Superior temporal gyrus (tissue), 1 donor: ENCODE measurements around the gene PNRC2.
A peak's percentile ranks its signal among the peaks of the same experiment; 100 is the strongest.

Experiments
- DNase-seq: peaks from one replicate; pipeline ENCODE4 v3.0.0-alpha.2; 2016; ENCODE audit errors: extremely low spot score

Gene PNRC2

GRCh38 chr1:23959461-23960290, at the start of gene PNRC2:
Gene PNRC2, plus strand, starts transcription at chr1:23959828. Its CDS starts 1,630 bp downstream, at chr1:23961458.
- peak; percentile 97 for DNase-seq

- no peak for DNase-seq
Measured at GRCh38 chr1:23910144-23910543, 49.5 kb upstream of the PNRC2 start.

- DNase-seq = no peak
Measured at GRCh38 chr1:23910553-23911246, 48.9 kb upstream of the PNRC2 start.

- DNase-seq = no peak
Measured at GRCh38 chr1:23911921-23912320, 47.7 kb upstream of the PNRC2 start.

GRCh38 chr1:23913212-23913880, 46.3 kb upstream of the PNRC2 start, which contains the start of gene CNR2:
Gene CNR2, minus strand, starts transcription at chr1:23913362. Its CDS starts 37,745 bp downstream, at chr1:23875617.
- no peak for DNase-seq

- no peak for DNase-seq
Measured at GRCh38 chr1:23914921-23915320, 44.7 kb upstream of the PNRC2 start.

- DNase-seq = no peak
Measured at GRCh38 chr1:23915466-23915865, 44.2 kb upstream of the PNRC2 start.

GRCh38 chr1:23916209-23917131, 43.2 kb upstream of the PNRC2 start:
- DNase-seq = peak; percentile 56

- DNase-seq = no peak
Measured at GRCh38 chr1:23922321-23922943, 37.2 kb upstream of the PNRC2 start.

- DNase-seq = no peak
Measured at GRCh38 chr1:23923592-23924499, 35.8 kb upstream of the PNRC2 start.

- DNase-seq = no peak
Measured at GRCh38 chr1:23924601-23925000, 35.0 kb upstream of the PNRC2 start.

- no peak for DNase-seq
Measured at GRCh38 chr1:23925279-23925678, 34.3 kb upstream of the PNRC2 start.

- DNase-seq = no peak
Measured at GRCh38 chr1:23927097-23927496, 32.5 kb upstream of the PNRC2 start.

GRCh38 chr1:23928789-23929188, 30.8 kb upstream of the PNRC2 start:
- no peak for DNase-seq

GRCh38 chr1:23930270-23930669, 29.4 kb upstream of the PNRC2 start:
- DNase-seq = no peak

GRCh38 chr1:23930861-23931490, 28.7 kb upstream of the PNRC2 start:
- DNase-seq = peak; percentile 14

GRCh38 chr1:23931491-23931880, 28.1 kb upstream of the PNRC2 start:
- no peak for DNase-seq

GRCh38 chr1:23936481-23937176, 23.0 kb upstream of the PNRC2 start:
- no peak for DNase-seq

- DNase-seq = no peak
Measured at GRCh38 chr1:23947366-23947765, 12.3 kb upstream of the PNRC2 start.
